Gastrocnemius medialis (tissue), 4 donors: ENCODE measurements around the gene NPAS3. TPM values are rescaled to one million over a fixed set of nuclear protein-coding genes. Genes with fewer than 3 reads are reported as not detected.

Experiments
- ATAC-seq, 2 donors: fragments of 150-250 bp; one replicate each; pipeline ENCODE4 v1.9.1; 2016
- DNase-seq, 2 donors: peaks; one replicate each; pipeline ENCODE4 v3.0.0-alpha.2; 2019
- H3K27ac ChIP-seq, 4 donors: fragments of 200-600 bp; sonication (generic); 1 replicate in 1 of 4; 2 replicates in 3 of 4; pipeline ENCODE4 v1.5.1; 2016 to 2018; ENCODE audit warnings: mild to moderate bottlenecking in 2 of 4, moderate library complexity in 1 of 4
- H3K27me3 ChIP-seq, 3 donors: fragments of 200-600 bp; sonication (generic) in 2 of 3; 1 replicate in 1 of 3; 2 replicates in 2 of 3; pipeline versions ENCODE4 v1.5.1 to v1.6.0; 2016 to 2019; ENCODE audit warnings: mild to moderate bottlenecking in 1 of 3, moderate library complexity in 1 of 3
- H3K36me3 ChIP-seq, 2 donors: fragments of 200-600 bp; sonication (generic) in 1 of 2; one replicate each; pipeline ENCODE4 v1.5.1; 2017 to 2018
- H3K4me1 ChIP-seq, 2 donors: fragments of 200-600 bp; sonication (generic) in 1 of 2; one replicate each; pipeline ENCODE4 v1.5.1; 2016 to 2017; ENCODE audit warnings: mild to moderate bottlenecking in 2 of 2
- H3K4me3 ChIP-seq, 4 donors: fragments of 200-600 bp; sonication (generic) in 3 of 4; 1 replicate in 1 of 4; 2 replicates in 3 of 4; pipeline ENCODE4 v1.5.1; 2016 to 2019; ENCODE audit warnings: mild to moderate bottlenecking in 2 of 4
- H3K9me3 ChIP-seq, 3 donors: fragments of 200-600 bp; sonication (generic) in 2 of 3; 1 replicate in 1 of 3; 2 replicates in 2 of 3; pipeline ENCODE4 v1.5.1; 2016 to 2019
- POLR2A ChIP-seq, 2 donors: fragments of 450-650 bp; IDR thresholded peaks; one replicate each; pipeline ENCODE4 v1.6.1; 2017; ENCODE audit warnings: antibody characterized with exemption in 2 of 2, mild to moderate bottlenecking in 2 of 2, moderate library complexity in 2 of 2
- in situ Hi-C, 4 donors: fragments of 200-750 bp; cut with MboI; loops; one replicate each; pipeline versions ENCODE4 v1.15.0 to v1.8.0; 2017; ENCODE audit warnings: low sequenced_read_pairs in 4 of 4
- intact Hi-C: fragments of 100-400 bp; cut with DNase I; formaldehyde crosslinking; loops from one replicate; pipeline ENCODE4 v1.15.1; 2023; ENCODE audit warnings: low total_unique reads
- total RNA-seq, 4 donors: library from RNA; depleted of rRNA; stranded (reverse); fragments of >200 nt; gene quantifications; one replicate each; pipeline versions ENCODE4 v1.1.0 to v1.2.3, GENCODE V29; 2016
- TF ChIP-seq, protein P1 (sequence below), 5 experiments: fragments of 450-650 bp in 3 of 5; fragments of 200-600 bp in 2 of 5; sonication (generic) in 2 of 5; IDR thresholded peaks in 4 of 5; conservative IDR thresholded peaks in 1 of 5; 1 replicate in 4 of 5; 2 replicates in 1 of 5; pipeline ENCODE4 v1.5.1; 2016 to 2019; ENCODE audit warnings: antibody characterized with exemption in 5 of 5, mild to moderate bottlenecking in 3 of 5, moderate library complexity in 3 of 5

Gene NPAS3
- total RNA-seq, 4 donors from 2014 or later, result 0.82 to 1.00 TPM; not detected in 2

DNA sequence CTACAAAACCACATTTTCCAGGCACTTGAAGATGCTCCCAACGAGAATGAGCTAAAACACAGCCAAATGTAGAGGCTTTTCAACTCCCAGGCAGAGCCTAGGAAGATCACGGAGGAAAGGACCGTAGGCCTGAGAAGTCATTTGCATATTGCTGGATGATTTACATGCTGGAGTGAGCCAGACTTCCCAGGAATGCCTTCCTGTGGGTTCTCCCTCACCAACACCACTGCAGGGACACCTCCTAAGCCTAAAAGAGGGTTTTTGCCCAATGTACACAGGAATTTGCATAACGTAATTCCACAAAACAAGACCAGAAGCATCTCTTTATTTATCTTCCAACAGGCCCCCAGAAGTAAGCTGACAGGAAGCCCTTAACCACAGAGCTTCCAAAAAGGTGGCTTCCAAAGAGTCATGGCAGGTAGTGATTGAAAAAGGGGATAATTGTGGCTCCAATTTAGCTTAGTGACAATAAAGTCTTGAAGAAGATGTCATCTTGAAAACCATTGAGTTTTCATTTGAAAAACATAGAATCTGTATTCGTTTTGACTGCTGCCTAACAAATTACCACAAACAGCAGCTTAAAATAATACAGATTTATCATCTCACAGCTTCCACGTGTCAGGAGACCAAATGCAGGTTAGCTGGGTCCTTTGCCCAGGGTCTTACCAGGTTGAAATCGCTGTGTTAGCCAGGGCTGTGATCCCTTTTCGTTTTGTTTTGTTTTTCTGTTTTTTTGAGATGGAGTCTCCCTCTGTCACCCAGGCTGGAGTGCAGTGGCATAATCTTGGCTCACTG, 896.0 kb downstream of the NPAS3 start:
- intact Hi-C loops, result no loop called here
- no peak for DNase-seq
- H3K27me3 ChIP-seq, result no peaks in the 10 kb centered on the region

DNA sequence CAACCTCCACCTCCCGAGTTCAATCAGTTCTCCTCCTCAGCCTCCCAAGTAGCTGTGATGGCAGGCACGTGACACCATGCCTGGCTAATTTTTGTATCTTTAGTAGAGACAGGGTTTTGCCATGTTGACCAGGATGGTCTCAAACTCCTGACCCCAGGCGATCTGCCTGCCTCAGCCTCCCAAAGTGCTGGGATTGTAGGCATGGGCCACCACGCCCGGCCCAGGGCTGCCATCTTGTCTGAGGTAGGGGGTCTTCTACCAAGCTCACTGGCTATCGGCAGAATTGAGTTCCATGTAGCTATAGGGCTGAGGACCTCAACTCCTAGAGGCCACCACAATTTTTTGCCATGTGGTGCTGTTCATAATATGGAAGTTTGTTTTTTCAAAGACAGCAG, 896.6 kb downstream of the NPAS3 start:
- no peaks in the 10 kb centered on the region for H3K9me3 ChIP-seq
- peaks cover 3 to 6% of the 10 kb centered on the region in 2 donors for H3K4me1 ChIP-seq
- H3K27ac ChIP-seq, result no peak overlapping the region
- H3K27me3 ChIP-seq, result no peaks in the 10 kb centered on the region
- no peak overlapping the region for H3K4me3 ChIP-seq
- intact Hi-C loops, result no loop called here
- DNase-seq (no peak), ATAC-seq (no peak)
- in situ Hi-C loops, result loop anchor here in 3 of 4 donors (5.0 to 10.0 kb wide), 5 partner anchors 270 to 490 kb away; no protein-coding TSS in a partner anchor
- TF ChIP-seq POLR2A (IDR thresholded peaks at IDR 0.05), result no peak
- TF ChIP-seq, protein P1, sequence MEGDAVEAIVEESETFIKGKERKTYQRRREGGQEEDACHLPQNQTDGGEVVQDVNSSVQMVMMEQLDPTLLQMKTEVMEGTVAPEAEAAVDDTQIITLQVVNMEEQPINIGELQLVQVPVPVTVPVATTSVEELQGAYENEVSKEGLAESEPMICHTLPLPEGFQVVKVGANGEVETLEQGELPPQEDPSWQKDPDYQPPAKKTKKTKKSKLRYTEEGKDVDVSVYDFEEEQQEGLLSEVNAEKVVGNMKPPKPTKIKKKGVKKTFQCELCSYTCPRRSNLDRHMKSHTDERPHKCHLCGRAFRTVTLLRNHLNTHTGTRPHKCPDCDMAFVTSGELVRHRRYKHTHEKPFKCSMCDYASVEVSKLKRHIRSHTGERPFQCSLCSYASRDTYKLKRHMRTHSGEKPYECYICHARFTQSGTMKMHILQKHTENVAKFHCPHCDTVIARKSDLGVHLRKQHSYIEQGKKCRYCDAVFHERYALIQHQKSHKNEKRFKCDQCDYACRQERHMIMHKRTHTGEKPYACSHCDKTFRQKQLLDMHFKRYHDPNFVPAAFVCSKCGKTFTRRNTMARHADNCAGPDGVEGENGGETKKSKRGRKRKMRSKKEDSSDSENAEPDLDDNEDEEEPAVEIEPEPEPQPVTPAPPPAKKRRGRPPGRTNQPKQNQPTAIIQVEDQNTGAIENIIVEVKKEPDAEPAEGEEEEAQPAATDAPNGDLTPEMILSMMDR (IDR thresholded peaks at IDR 0.05 in 4 of 5, conservative IDR thresholded peaks at IDR 0.05 in 1 of 5), result no peak
- no peaks in the 10 kb centered on the region for H3K36me3 ChIP-seq

More for the DNA sequence above, 896.0 kb downstream of the NPAS3 start:
- TF ChIP-seq, protein P1 (IDR thresholded peaks at IDR 0.05 in 4 of 5, conservative IDR thresholded peaks at IDR 0.05 in 1 of 5), result no peak
- TF ChIP-seq POLR2A (IDR thresholded peaks at IDR 0.05), result no peak
- in situ Hi-C loops, result loop anchor here in 3 of 4 donors (5.0 to 10.0 kb wide), 5 partner anchors 270 to 490 kb away; no protein-coding TSS in a partner anchor
- no peak overlapping the region for H3K4me3 ChIP-seq
- H3K4me1 ChIP-seq, result peaks cover 3 to 6% of the 10 kb centered on the region in 2 donors
- no peaks in the 10 kb centered on the region for H3K36me3 ChIP-seq
- H3K9me3 ChIP-seq, result no peaks in the 10 kb centered on the region
- ATAC-seq, result no peak
- H3K27ac ChIP-seq, result no peak overlapping the region

DNA sequence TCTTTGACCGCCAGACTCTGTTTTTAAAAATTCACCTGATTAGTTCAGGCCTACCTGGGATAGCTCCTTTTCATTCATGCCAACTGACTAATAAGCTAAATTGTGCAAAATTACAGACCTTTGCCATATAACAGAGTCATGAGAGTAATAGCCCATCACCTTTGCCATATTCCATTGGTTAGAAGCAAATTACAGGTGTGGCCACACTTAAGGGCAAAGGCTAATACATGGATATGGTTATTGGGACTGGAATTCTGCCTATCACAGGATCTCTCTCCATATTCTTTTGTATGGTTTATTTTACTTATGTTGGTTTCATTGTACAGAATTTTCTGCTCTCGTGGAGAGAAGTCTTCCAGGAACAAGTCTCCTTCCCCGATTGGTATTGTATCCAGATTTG, 897.0 kb downstream of the NPAS3 start:
- intact Hi-C loops (no loop called here), in situ Hi-C loops (loop anchor here in 3 of 4 donors (5.0 to 10.0 kb wide), 5 partner anchors 269 to 489 kb away; no protein-coding TSS in a partner anchor)
- no peaks in the 10 kb centered on the region for H3K27me3 ChIP-seq
- DNase-seq, result no peak
- no peak for ATAC-seq
- no peak overlapping the region for H3K4me3 ChIP-seq
- TF ChIP-seq, protein P1 (IDR thresholded peaks at IDR 0.05 in 4 of 5, conservative IDR thresholded peaks at IDR 0.05 in 1 of 5), result no peak
- no peak for TF ChIP-seq POLR2A (IDR thresholded peaks at IDR 0.05)
- H3K4me1 ChIP-seq, result peaks cover 3 to 6% of the 10 kb centered on the region in 2 donors
- H3K36me3 ChIP-seq, result no peaks in the 10 kb centered on the region
- H3K27ac ChIP-seq, result no peak overlapping the region
- H3K9me3 ChIP-seq, result no peaks in the 10 kb centered on the region

DNA sequence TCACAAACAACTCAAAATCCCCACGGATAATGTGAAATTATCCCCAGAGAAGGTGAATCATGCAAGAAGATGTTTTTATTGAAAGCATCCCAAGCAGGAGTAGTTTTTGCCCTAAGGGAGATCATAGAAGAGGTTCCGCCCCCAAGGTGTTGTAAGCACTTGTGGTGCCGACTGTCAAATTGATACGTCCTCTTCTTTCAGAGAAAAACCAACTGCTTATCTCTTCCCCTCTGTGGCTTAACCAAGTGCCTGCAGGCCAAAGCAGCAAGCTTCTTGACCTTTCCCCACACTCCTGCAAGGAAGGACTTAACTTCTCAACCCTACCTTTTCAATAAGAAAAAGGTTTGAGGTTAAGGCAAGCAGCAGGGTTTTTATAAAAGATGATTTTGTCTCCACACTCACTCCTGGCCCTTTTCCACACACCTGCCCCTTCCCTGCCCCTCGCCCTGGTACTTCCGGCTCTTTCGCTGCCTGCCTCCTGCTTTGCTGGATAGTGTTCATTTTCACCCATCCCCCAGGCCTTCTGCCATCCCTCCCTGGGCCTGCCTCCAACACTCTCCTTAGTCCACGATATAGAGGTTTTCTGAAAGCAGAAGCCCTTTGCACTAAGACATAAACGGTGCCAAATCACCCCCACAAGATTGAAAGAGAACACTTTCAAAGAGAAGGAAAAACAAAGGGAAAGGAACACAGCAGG, 897.7 kb downstream of the NPAS3 start:
- in situ Hi-C loops (loop anchor here in 3 of 4 donors (5.0 to 10.0 kb wide), 5 partner anchors 268 to 488 kb away; no protein-coding TSS in a partner anchor), intact Hi-C loops (no loop called here)
- peaks cover 3 to 6% of the 10 kb centered on the region in 2 donors for H3K4me1 ChIP-seq
- ATAC-seq, result no peak
- no peak overlapping the region for H3K4me3 ChIP-seq
- TF ChIP-seq POLR2A (IDR thresholded peaks at IDR 0.05), result no peak
- TF ChIP-seq, protein P1 (IDR thresholded peaks at IDR 0.05 in 4 of 5, conservative IDR thresholded peaks at IDR 0.05 in 1 of 5), result no peak
- H3K9me3 ChIP-seq, result no peaks in the 10 kb centered on the region
- H3K36me3 ChIP-seq, result no peaks in the 10 kb centered on the region
- no peak for DNase-seq
- no peaks in the 10 kb centered on the region for H3K27me3 ChIP-seq
- no peak overlapping the region for H3K27ac ChIP-seq
